HL-60 (cell line): Measurements from ENCODE around the gene KIF5A.

Experiments
- TF ChIP-seq, protein P1 (sequence below): IDR thresholded peaks from one replicate; pipeline ENCODE4 v1.5.1; 2011; ENCODE audit warnings: low read length, control low read depth, inconsistent platforms; ENCODE audit not compliant: insufficient read depth
- TF ChIP-seq, protein P2 (sequence below): IDR thresholded peaks from 2 replicates; pipeline ENCODE4 v1.6.1; 2012; ENCODE audit warnings: low read depth; ENCODE audit not compliant: insufficient replicate concordance

DNA sequence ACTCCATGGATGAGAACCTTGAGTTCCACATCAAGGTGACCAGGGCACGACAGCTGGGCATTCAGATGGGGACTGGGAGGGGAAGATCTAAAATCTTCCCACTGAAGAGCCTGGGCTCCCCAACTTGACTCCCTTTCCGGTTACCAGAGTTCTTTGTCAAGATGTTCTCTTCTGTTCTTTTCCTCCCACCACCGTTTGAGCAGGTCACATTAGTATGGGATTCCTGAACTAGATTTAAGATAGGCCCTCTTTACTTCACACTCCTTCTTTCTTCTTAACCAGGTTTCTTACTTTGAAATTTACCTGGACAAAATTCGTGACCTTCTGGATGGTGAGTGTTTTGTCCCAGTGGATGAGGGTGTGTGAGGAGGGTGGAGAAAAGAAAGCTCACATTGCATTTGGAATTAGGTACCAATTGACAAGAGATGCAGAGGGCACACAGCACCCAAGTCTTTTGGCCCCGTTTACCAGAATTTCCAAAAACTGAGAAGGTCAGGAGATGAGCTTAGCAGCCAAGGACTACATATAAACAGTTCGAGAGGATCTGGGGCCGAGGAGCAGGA lies 14.4 kb downstream of the KIF5A start:
- TF ChIP-seq, protein P1, sequence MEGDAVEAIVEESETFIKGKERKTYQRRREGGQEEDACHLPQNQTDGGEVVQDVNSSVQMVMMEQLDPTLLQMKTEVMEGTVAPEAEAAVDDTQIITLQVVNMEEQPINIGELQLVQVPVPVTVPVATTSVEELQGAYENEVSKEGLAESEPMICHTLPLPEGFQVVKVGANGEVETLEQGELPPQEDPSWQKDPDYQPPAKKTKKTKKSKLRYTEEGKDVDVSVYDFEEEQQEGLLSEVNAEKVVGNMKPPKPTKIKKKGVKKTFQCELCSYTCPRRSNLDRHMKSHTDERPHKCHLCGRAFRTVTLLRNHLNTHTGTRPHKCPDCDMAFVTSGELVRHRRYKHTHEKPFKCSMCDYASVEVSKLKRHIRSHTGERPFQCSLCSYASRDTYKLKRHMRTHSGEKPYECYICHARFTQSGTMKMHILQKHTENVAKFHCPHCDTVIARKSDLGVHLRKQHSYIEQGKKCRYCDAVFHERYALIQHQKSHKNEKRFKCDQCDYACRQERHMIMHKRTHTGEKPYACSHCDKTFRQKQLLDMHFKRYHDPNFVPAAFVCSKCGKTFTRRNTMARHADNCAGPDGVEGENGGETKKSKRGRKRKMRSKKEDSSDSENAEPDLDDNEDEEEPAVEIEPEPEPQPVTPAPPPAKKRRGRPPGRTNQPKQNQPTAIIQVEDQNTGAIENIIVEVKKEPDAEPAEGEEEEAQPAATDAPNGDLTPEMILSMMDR = no peak
- TF ChIP-seq, protein P2, sequence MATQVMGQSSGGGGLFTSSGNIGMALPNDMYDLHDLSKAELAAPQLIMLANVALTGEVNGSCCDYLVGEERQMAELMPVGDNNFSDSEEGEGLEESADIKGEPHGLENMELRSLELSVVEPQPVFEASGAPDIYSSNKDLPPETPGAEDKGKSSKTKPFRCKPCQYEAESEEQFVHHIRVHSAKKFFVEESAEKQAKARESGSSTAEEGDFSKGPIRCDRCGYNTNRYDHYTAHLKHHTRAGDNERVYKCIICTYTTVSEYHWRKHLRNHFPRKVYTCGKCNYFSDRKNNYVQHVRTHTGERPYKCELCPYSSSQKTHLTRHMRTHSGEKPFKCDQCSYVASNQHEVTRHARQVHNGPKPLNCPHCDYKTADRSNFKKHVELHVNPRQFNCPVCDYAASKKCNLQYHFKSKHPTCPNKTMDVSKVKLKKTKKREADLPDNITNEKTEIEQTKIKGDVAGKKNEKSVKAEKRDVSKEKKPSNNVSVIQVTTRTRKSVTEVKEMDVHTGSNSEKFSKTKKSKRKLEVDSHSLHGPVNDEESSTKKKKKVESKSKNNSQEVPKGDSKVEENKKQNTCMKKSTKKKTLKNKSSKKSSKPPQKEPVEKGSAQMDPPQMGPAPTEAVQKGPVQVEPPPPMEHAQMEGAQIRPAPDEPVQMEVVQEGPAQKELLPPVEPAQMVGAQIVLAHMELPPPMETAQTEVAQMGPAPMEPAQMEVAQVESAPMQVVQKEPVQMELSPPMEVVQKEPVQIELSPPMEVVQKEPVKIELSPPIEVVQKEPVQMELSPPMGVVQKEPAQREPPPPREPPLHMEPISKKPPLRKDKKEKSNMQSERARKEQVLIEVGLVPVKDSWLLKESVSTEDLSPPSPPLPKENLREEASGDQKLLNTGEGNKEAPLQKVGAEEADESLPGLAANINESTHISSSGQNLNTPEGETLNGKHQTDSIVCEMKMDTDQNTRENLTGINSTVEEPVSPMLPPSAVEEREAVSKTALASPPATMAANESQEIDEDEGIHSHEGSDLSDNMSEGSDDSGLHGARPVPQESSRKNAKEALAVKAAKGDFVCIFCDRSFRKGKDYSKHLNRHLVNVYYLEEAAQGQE = no peak
